IMR-90 (cell line): ENCODE data around the gene MEGF11. TPM values are rescaled to one million over a fixed set of nuclear protein-coding genes. Genes with fewer than 3 reads are reported as not detected.

ENCODE experiments used
- ATAC-seq: fragments of 200-7000 bp; cut with Tn5 transposase; 2 replicates; pipeline ENCODE4 v1.9.1; 2020; ENCODE audit warnings: low read depth, mild to moderate bottlenecking, moderate library complexity
- BruUV-seq: library from RNA; stranded (reverse); fragments of 400-500 nt; replicated peaks from 2 replicates; lab custom pipeline; 2021; lab: Mats Ljungman, UMichigan
- CTCF ChIA-PET: fragments of 300-600 bp; formaldehyde crosslinking; extraction: SDS; loops from one replicate; lab custom pipeline; 2021; ENCODE audit warnings: antibody characterized with exemption; lab: Yijun Ruan, JAX
- POLR2A ChIA-PET: fragments of 300-600 bp; sonication (Branson Sonifier 250); formaldehyde crosslinking; loops from one replicate; lab custom pipeline; 2022; ENCODE audit warnings: antibody characterized with exemption; ENCODE audit not compliant: unreplicated experiment; lab: Charles Lee
- DNase-seq: peaks from one replicate; pipeline ENCODE4 v3.0.0; 2013
- H2AFZ ChIP-seq: replicated peaks from 2 replicates; pipeline ENCODE3; 2013; ENCODE audit warnings: low read length, mild to moderate bottlenecking; ENCODE audit not compliant: poor library complexity
- H2AK5ac ChIP-seq: 2 replicates; pipeline ENCODE4 v1.6.1; 2013; ENCODE audit warnings: low read depth, low read length, inconsistent platforms
- H2AK9ac ChIP-seq: replicated peaks from 2 replicates; pipeline ENCODE3; 2013; ENCODE audit warnings: mild to moderate bottlenecking, low read depth, low read length, moderate library complexity; ENCODE audit not compliant: poor library complexity
- H2BK120ac ChIP-seq: 2 replicates; pipeline ENCODE4 v1.6.1; 2013; ENCODE audit warnings: low read depth, low read length, inconsistent platforms
- H2BK15ac ChIP-seq: 3 replicates; pipeline ENCODE4 v1.6.1; 2013; ENCODE audit warnings: low read depth, low read length, inconsistent platforms
- H2BK20ac ChIP-seq: 2 replicates; pipeline ENCODE4 v1.6.1; 2013; ENCODE audit warnings: low read depth, mild to moderate bottlenecking, inconsistent platforms, low read length, moderate library complexity
- H2BK5ac ChIP-seq: 2 replicates; pipeline ENCODE4 v1.6.1; 2013; ENCODE audit warnings: mild to moderate bottlenecking, low read depth, low read length, inconsistent platforms; ENCODE audit not compliant: poor library complexity, severe bottlenecking
- H3K14ac ChIP-seq: replicated peaks from 2 replicates; pipeline ENCODE4 v1.6.1; 2013; ENCODE audit warnings: low read depth, low read length, inconsistent platforms
- H3K18ac ChIP-seq: 2 replicates; pipeline ENCODE4 v1.6.1; 2013; ENCODE audit warnings: low read depth, low read length, control low read depth
- H3K23ac ChIP-seq: 2 replicates; pipeline ENCODE4 v1.6.1; 2013; ENCODE audit warnings: low read depth, low read length, inconsistent platforms
- H3K27ac ChIP-seq: 2 replicates; pipeline ENCODE4 v1.5.1; 2013; ENCODE audit warnings: mild to moderate bottlenecking, control low read depth, low read length; ENCODE audit not compliant: insufficient read depth
- H3K27me3 ChIP-seq: 2 replicates; pipeline ENCODE4 v1.6.1; 2013; ENCODE audit warnings: low read length; ENCODE audit not compliant: control insufficient read depth, insufficient read depth
- H3K36me3 ChIP-seq: 2 replicates; pipeline ENCODE4 v1.6.1; 2013; ENCODE audit warnings: low read length, mixed read lengths; ENCODE audit not compliant: control insufficient read depth, insufficient read depth
- H3K4ac ChIP-seq: 2 replicates; pipeline ENCODE4 v1.6.1; 2013; ENCODE audit warnings: low read depth, low read length, inconsistent platforms
- H3K4me1 ChIP-seq: 2 replicates; pipeline ENCODE4 v1.6.1; 2013; ENCODE audit warnings: low read length, mixed read lengths; ENCODE audit not compliant: control insufficient read depth, insufficient read depth
- H3K4me2 ChIP-seq: 2 replicates; pipeline ENCODE4 v1.6.1; 2013; ENCODE audit warnings: low read depth, mild to moderate bottlenecking, control low read depth, low read length, moderate library complexity
- H3K4me3 ChIP-seq: 2 replicates; pipeline ENCODE4 v1.5.1; 2013; ENCODE audit warnings: low read depth, mild to moderate bottlenecking, control low read depth, low read length, moderate library complexity; ENCODE audit not compliant: insufficient read depth
- H3K56ac ChIP-seq: 2 replicates; pipeline ENCODE4 v1.6.1; 2013; ENCODE audit warnings: low read length, inconsistent platforms; ENCODE audit not compliant: insufficient read depth; ENCODE audit errors: extremely low read depth
- H3K79me1 ChIP-seq, 2 experiments: 2 replicates each; pipeline ENCODE4 v1.6.1; 2013; ENCODE audit warnings: low read length in 2 of 2, inconsistent platforms in 1 of 2, low read depth in 1 of 2
- H3K9ac ChIP-seq: 2 replicates; pipeline ENCODE4 v1.6.1; 2013; ENCODE audit warnings: low read depth, low read length, control low read depth
- H3K9me1 ChIP-seq: 2 replicates; pipeline ENCODE4 v1.6.1; 2013; ENCODE audit warnings: low read length, inconsistent platforms; ENCODE audit not compliant: insufficient read depth
- H3K9me3 ChIP-seq: 2 replicates; pipeline ENCODE4 v1.6.1; 2013; ENCODE audit warnings: low read length; ENCODE audit not compliant: control insufficient read depth, insufficient read depth
- H4K20me1 ChIP-seq: 2 replicates; pipeline ENCODE4 v1.6.1; 2013; ENCODE audit warnings: low read length, inconsistent platforms; ENCODE audit not compliant: insufficient read depth
- H4K5ac ChIP-seq: 2 replicates; pipeline ENCODE4 v1.6.1; 2013; ENCODE audit warnings: mild to moderate bottlenecking, low read depth, low read length, control low read depth
- H4K8ac ChIP-seq, 2 experiments: 2 replicates each; pipeline ENCODE4 v1.6.1; 2013; ENCODE audit warnings: low read depth in 2 of 2, low read length in 2 of 2, control low read depth in 1 of 2, inconsistent platforms in 1 of 2
- H4K91ac ChIP-seq: 2 replicates; pipeline ENCODE4 v1.6.1; 2013; ENCODE audit warnings: low read depth, low read length, inconsistent platforms; ENCODE audit not compliant: insufficient read depth
- MAFK ChIP-seq: IDR thresholded peaks from 2 replicates; pipeline ENCODE4 v1.6.1; 2012; ENCODE audit warnings: low read depth, low read length, improper control_type of control experiment
- MXI1 ChIP-seq: IDR thresholded peaks from 2 replicates; pipeline ENCODE4 v1.6.1; 2012; ENCODE audit warnings: low read depth, mild to moderate bottlenecking, low read length, moderate library complexity, borderline replicate concordance
- NFE2L2 ChIP-seq: fragments of 150-350 bp; IDR thresholded peaks from 2 replicates; pipeline ENCODE4 v1.6.1; 2016; ENCODE audit warnings: low read depth, mild to moderate bottlenecking, low read length
- POLR2A ChIP-seq: IDR thresholded peaks from 2 replicates; pipeline ENCODE4 v1.6.1; 2012; ENCODE audit warnings: mild to moderate bottlenecking, low read depth, low read length
- RCOR1 ChIP-seq: IDR thresholded peaks from 2 replicates; pipeline ENCODE4 v1.6.1; 2012; ENCODE audit warnings: mild to moderate bottlenecking, low read length, improper control_type of control experiment; ENCODE audit not compliant: insufficient replicate concordance
- RFX5 ChIP-seq: IDR thresholded peaks from 2 replicates; pipeline ENCODE4 v1.8.0; 2012; ENCODE audit warnings: low read depth, mild to moderate bottlenecking, low read length, moderate library complexity
- SMC3 ChIP-seq: fragments of 150-350 bp; IDR thresholded peaks from 2 replicates; pipeline ENCODE4 v1.6.1; 2016; ENCODE audit warnings: low read depth, mild to moderate bottlenecking, antibody characterized with exemption, low read length, moderate library complexity
- WGBS, 2 experiments: methylation state at CpG; one replicate each; pipeline versions ENCODE4 v1.1.5 to v1.1.7; 2013; ENCODE audit warnings: missing lambda C conversion rate in 2 of 2; ENCODE audit not compliant: insufficient read length in 1 of 2; ENCODE audit errors: extremely low coverage in 2 of 2; 5-methylcytosine and 5-hydroxymethylcytosine counted together
- dilution Hi-C: fragments of 300-500 bp; cut with HindIII; formaldehyde crosslinking; loops from one replicate; pipeline ENCODE4 v1.14.3; 2018; ENCODE audit warnings: low sequenced_read_pairs; ENCODE audit not compliant: unreplicated experiment
- in situ Hi-C: fragments of 300-500 bp; cut with MboI; formaldehyde crosslinking; loops from 3 replicates; pipeline ENCODE4 v1.14.3; 2019; ENCODE audit warnings: low sequenced_read_pairs, inconsistent platforms, mixed read lengths
- intact Hi-C: fragments of 100-400 bp; cut with micrococcal nuclease; formaldehyde crosslinking; loops from 2 replicates; pipeline ENCODE4 v1.10.0; 2022
- polyA plus RNA-seq, 3 experiments: library from polyadenylated mRNA; depleted of rRNA; stranded (reverse); fragments of >200 nt; gene quantifications; 2 replicates each; pipeline ENCODE4 v1.2.3, GENCODE V29; 2012; ENCODE audit warnings: low replicate concordance in 1 of 3
- total RNA-seq: library from RNA; depleted of rRNA; stranded (reverse); fragments of >200 nt; gene quantifications from 2 replicates; pipeline ENCODE4 v1.2.3, GENCODE V29; 2012
- TF ChIP-seq, protein P1 (sequence below): conservative IDR thresholded peaks from 2 replicates; pipeline ENCODE4 v1.5.1; 2012; ENCODE audit warnings: mild to moderate bottlenecking, low read depth, low read length, improper control_type of control experiment
- TF ChIP-seq, protein P2 (sequence below): fragments of 150-350 bp; IDR thresholded peaks from 2 replicates; pipeline ENCODE4 v1.6.1; 2016; ENCODE audit warnings: low read depth, mild to moderate bottlenecking, low read length, moderate library complexity, borderline replicate concordance

MEGF11 gene
- total and polyA plus RNA-seq, 2 of the 4 experiments (the other 2 are of a cell fraction): not detected

DNA sequence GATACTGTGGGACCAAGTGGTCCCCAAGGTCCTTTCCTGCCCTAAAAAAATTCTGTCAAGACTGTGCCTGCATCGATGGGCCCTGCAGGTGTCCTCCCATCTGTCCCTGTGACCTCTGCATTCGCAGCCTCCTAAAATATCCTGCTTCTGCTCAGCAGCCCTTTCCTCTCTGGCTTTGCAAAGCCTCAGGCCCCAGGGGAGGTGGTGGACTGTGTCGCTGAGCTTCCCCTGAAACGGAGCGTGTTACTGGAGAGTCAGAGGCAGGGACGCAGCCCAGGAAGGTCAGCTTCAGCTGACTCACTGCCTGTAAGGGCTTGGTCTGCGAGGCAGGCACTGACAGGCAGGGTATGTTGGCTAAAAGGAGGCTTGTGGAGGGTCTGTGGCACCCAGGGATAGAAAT is 274.2 kb downstream of the MEGF11 start:
- Histone ChIP-seq H3K4me2 (no peak overlapping the region), H3K56ac (no peak overlapping the region), H2AFZ (peak overlapping the region; percentile 5), H3K9me1 (0 out of 2 replicates have a peak, but pooled peaks cover 3% of the 10 kb centered on the region), H3K36me3 (no peaks in the 10 kb centered on the region), H3K23ac (no peak overlapping the region), H2BK5ac (no peak overlapping the region), H3K4me1 (no peaks in the 10 kb centered on the region), H2AK5ac (no peak overlapping the region), H3K14ac (no peak overlapping the region), H4K8ac (no peak overlapping the region), H4K20me1 (no peaks in the 10 kb centered on the region), H3K4ac (no peak overlapping the region), H4K91ac (no peak overlapping the region), H2BK15ac (no peak overlapping the region), H3K18ac (no peak overlapping the region), H3K27me3 (peaks cover 42% of the 10 kb centered on the region), H2AK9ac (no peak overlapping the region), H3K4me3 (no peak overlapping the region), H2BK120ac (no peak overlapping the region), H4K5ac (no peak overlapping the region), H3K9me3 (no peaks in the 10 kb centered on the region), H2BK20ac (no peak overlapping the region), H3K79me1 (no peaks in the 10 kb centered on the region), H3K9ac (no peak overlapping the region), H3K27ac (no peak overlapping the region)
- DNase-seq (peak; percentile 8), ATAC-seq (peak; percentile 27; the same call in 1 of the 2 replicates)
- in situ Hi-C loops (no loop called here), dilution Hi-C loops (no loop called here), intact Hi-C loops (no loop called here)
- POLR2A ChIA-PET: no interaction called here
- WGBS, 2 experiments: 50% methylated on average over 2 of the region's 7 CpGs; no CpG with 5 or more reads in 1 of the 2 experiments
- TF ChIP-seq, protein P1, sequence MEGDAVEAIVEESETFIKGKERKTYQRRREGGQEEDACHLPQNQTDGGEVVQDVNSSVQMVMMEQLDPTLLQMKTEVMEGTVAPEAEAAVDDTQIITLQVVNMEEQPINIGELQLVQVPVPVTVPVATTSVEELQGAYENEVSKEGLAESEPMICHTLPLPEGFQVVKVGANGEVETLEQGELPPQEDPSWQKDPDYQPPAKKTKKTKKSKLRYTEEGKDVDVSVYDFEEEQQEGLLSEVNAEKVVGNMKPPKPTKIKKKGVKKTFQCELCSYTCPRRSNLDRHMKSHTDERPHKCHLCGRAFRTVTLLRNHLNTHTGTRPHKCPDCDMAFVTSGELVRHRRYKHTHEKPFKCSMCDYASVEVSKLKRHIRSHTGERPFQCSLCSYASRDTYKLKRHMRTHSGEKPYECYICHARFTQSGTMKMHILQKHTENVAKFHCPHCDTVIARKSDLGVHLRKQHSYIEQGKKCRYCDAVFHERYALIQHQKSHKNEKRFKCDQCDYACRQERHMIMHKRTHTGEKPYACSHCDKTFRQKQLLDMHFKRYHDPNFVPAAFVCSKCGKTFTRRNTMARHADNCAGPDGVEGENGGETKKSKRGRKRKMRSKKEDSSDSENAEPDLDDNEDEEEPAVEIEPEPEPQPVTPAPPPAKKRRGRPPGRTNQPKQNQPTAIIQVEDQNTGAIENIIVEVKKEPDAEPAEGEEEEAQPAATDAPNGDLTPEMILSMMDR: no peak
- TF ChIP-seq POLR2A (no peak), RFX5 (no peak), SMC3 (no peak), RCOR1 (no peak), MAFK (no peak), NFE2L2 (no peak), MXI1 (no peak)
- TF ChIP-seq, protein P2, sequence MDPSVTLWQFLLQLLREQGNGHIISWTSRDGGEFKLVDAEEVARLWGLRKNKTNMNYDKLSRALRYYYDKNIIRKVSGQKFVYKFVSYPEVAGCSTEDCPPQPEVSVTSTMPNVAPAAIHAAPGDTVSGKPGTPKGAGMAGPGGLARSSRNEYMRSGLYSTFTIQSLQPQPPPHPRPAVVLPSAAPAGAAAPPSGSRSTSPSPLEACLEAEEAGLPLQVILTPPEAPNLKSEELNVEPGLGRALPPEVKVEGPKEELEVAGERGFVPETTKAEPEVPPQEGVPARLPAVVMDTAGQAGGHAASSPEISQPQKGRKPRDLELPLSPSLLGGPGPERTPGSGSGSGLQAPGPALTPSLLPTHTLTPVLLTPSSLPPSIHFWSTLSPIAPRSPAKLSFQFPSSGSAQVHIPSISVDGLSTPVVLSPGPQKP: no peak
- CTCF ChIA-PET: no interaction called here
- no TSS peak for BruUV-seq
